ENCODE measurements around the gene SFT2D2. TPM values are rescaled to one million over a fixed set of nuclear protein-coding genes. Genes with fewer than 3 reads are reported as not detected.

The SFT2D2 gene
- total RNA-seq, 1 donor from 2014 or later, result 60.2 TPM

DNA sequence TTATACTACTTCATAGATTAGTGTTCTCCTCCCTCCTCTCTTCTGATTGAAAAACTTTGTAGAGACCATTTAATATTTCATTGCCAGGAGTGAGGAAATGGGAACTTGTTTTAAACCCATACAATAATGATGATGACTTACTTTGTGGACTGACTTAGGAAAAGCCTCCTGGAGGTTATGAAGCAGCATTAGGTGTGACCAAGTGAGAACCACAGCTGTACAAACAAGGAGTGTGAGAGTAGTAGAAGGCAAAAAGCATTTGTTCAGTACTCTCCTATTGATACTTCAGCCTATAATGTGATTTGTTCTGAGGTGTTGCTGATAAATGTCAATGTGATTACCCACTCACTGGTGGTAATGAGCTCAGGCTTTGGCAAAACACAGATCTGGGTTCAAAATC, 38.6 kb upstream of the SFT2D2 start:
- no peak overlapping the region for H3K27ac Mint-ChIP-seq
- H3K4me3 Mint-ChIP-seq, result no peak overlapping the region
- peaks cover 15% of the 10 kb centered on the region for H3K4me1 Mint-ChIP-seq
- TF ChIP-seq, protein P1, sequence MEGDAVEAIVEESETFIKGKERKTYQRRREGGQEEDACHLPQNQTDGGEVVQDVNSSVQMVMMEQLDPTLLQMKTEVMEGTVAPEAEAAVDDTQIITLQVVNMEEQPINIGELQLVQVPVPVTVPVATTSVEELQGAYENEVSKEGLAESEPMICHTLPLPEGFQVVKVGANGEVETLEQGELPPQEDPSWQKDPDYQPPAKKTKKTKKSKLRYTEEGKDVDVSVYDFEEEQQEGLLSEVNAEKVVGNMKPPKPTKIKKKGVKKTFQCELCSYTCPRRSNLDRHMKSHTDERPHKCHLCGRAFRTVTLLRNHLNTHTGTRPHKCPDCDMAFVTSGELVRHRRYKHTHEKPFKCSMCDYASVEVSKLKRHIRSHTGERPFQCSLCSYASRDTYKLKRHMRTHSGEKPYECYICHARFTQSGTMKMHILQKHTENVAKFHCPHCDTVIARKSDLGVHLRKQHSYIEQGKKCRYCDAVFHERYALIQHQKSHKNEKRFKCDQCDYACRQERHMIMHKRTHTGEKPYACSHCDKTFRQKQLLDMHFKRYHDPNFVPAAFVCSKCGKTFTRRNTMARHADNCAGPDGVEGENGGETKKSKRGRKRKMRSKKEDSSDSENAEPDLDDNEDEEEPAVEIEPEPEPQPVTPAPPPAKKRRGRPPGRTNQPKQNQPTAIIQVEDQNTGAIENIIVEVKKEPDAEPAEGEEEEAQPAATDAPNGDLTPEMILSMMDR (IDR thresholded peaks at IDR 0.05; ENCODE audit: unreplicated experiment), result no peak
- H3K27me3 Mint-ChIP-seq (ENCODE audit: low read depth), result no peaks in the 10 kb centered on the region
- H3K36me3 Mint-ChIP-seq, result peaks cover 17% of the 10 kb centered on the region
- no peak for DNase-seq (ENCODE audit: low spot score in 2 of 2, unreplicated experiment in 2 of 2)
- H3K9me3 Mint-ChIP-seq, result no peaks in the 10 kb centered on the region

DNA sequence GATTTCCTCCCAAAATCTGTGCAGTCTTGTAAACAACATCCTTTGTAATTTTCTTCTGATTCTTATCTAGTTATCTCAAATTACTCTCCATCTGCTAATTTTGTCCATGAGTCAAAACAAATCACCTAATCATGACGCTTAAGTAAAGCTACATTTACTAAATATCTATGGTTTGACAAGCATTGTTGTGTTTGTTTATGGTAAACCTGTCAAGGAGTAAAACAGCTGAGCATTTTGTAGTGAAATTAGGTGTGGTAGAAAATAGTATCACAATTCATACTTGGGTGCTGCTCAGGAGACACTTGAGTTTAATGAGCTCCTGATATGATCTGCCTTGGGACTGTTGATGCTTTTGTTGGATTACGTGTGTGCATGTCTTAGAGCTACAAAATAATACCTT, 35.4 kb upstream of the SFT2D2 start:
- Mint-ChIP-seq H3K4me1 (peaks cover 13% of the 10 kb centered on the region), H3K27me3 (ENCODE audit: low read depth) (no peaks in the 10 kb centered on the region), H3K4me3 (no peak overlapping the region), H3K27ac (no peak overlapping the region), H3K36me3 (peaks cover 29% of the 10 kb centered on the region), H3K9me3 (no peaks in the 10 kb centered on the region)
- DNase-seq (ENCODE audit: low spot score in 2 of 2, unreplicated experiment in 2 of 2), result no peak
- TF ChIP-seq, protein P1 (IDR thresholded peaks at IDR 0.05; ENCODE audit: unreplicated experiment), result no peak

DNA sequence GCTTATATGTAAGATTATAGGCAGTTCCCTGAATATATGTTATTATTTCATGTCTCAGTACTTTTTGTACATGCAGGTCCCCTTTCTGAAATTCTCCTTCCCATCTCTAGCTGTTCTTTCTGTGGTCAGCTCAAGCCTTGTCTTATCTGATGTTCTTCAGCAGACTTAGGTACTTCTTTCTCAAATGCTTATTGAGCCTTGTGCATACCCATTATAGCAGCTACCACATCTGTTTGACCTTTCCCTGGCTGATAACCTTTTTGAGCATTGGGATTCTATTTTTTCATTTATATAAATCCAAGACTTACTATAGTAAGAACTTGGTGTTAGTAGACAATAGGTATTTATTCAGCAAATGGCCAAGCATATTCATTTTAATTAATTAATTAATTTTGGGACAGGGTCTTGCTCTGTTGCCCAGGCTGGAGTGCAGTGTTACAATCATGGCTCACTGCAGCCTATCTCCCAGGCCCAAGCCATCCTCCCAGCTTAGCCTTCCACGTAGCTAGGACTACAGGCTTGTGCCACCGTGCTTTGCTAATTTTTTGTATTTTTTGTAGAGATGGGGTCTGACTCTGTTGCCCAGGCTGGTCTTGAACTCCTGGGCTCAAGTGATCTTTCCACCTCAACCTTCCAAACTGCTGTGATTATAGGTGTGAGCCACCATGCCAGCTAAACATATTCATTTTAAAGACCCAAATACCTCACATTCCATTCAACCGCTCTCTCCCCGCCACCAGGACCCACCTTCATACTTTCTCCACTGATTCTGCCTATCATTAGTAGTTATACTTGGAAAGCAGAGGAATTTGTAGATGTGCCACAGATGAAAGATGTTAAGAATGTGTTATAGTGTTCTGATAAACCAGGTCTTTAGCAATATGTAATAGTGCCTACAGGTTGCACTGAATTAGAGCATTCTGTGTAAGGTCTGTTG, 30.3 kb upstream of the SFT2D2 start:
- H3K27ac Mint-ChIP-seq, result peak overlapping the region; percentile 26
- H3K27me3 Mint-ChIP-seq (ENCODE audit: low read depth), result no peaks in the 10 kb centered on the region
- H3K36me3 Mint-ChIP-seq, result peaks cover 40% of the 10 kb centered on the region
- no peak overlapping the region for H3K4me3 Mint-ChIP-seq
- DNase-seq (ENCODE audit: low spot score in 2 of 2, unreplicated experiment in 2 of 2), result no peak
- H3K9me3 Mint-ChIP-seq, result no peaks in the 10 kb centered on the region
- TF ChIP-seq, protein P1 (IDR thresholded peaks at IDR 0.05; ENCODE audit: unreplicated experiment), result no peak
- peaks cover 6% of the 10 kb centered on the region for H3K4me1 Mint-ChIP-seq

DNA sequence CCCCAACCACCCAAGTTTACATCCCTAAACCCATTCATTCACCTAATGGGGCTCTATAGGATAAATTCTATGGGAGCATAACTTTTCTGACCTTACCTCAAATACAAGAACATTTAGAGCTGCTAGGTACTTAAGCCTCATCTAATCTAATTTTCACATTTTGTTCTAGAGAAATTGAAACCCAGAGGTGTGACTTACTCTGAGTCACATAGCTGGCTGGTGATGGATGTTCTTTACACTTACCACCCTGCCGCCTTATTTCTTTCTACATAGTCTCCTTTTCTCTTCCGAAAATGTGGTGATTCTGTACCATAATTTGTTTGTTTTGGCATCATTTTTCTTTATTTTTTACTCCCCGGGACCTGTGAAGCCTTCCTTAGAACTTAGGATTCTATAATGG, 26.7 kb upstream of the SFT2D2 start:
- TF ChIP-seq, protein P1 (IDR thresholded peaks at IDR 0.05; ENCODE audit: unreplicated experiment), result no peak
- Mint-ChIP-seq H3K36me3 (peaks cover 49% of the 10 kb centered on the region), H3K27me3 (ENCODE audit: low read depth) (no peaks in the 10 kb centered on the region)

DNA sequence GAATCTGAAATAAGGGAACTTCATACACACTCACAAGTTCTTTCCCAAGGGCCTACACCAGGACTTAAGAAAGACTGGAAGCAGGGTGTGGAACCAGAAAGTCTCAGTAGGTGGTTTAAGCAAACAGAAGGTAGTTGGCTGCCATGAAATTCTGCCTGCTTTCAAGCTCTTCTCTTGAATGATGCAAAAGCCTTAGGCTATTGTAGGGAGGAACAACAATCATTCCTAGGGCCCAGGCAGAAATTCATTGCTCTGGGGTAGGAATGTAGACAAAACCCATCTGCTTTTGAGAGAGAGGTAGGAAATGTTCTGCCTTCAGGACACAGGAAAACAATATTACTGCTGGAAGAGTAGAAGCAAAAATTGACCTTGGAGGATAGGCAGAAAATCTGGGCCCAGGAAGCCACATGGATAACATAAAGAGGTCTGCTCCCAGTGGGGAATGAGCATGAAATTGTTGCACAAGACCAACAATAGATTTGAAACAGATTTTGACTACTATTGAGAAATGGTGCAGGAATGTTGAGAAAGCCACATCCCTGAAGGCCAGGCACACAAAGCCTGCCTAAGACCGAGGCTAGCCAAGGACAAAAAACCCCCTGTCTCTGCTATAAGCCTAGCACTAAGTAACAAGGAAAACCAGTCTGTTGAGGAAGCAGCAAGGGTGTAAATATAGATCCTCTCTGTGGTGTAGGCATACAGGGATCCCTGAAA, 22.7 kb upstream of the SFT2D2 start:
- TF ChIP-seq, protein P1 (IDR thresholded peaks at IDR 0.05; ENCODE audit: unreplicated experiment), result no peak
- Mint-ChIP-seq H3K9me3 (peaks cover 21% of the 10 kb centered on the region), H3K27ac (no peak overlapping the region), H3K4me1 (no peaks in the 10 kb centered on the region), H3K36me3 (peaks cover 45% of the 10 kb centered on the region), H3K4me3 (no peak overlapping the region), H3K27me3 (ENCODE audit: low read depth) (no peaks in the 10 kb centered on the region)
- DNase-seq (ENCODE audit: low spot score in 2 of 2, unreplicated experiment in 2 of 2), result no peak

More for the DNA sequence above, 26.7 kb upstream of the SFT2D2 start:
- no peak for DNase-seq (ENCODE audit: low spot score in 2 of 2, unreplicated experiment in 2 of 2)
- no peak overlapping the region for H3K27ac Mint-ChIP-seq
- H3K9me3 Mint-ChIP-seq, result peaks cover 3% of the 10 kb centered on the region
- H3K4me3 Mint-ChIP-seq, result no peak overlapping the region
- H3K4me1 Mint-ChIP-seq, result peaks cover 3% of the 10 kb centered on the region
